NB4 (cell line): ENCODE data around the gene CABP1.

Experiments used
- DNase-seq: peaks from one replicate; pipeline ENCODE4 v3.0.0; 2010; ENCODE audit warnings: low read depth
- H3K4me3 ChIP-seq: one replicate; pipeline ENCODE4 v1.5.1; 2011; ENCODE audit warnings: mild to moderate bottlenecking, low read depth, low read length, moderate library complexity
- CTCF ChIP-seq: IDR thresholded peaks from one replicate; pipeline ENCODE4 v1.5.1; 2012; ENCODE audit warnings: low read depth, low read length
- MAX ChIP-seq: IDR thresholded peaks from 2 replicates; pipeline ENCODE4 v1.6.1; 2011; ENCODE audit warnings: low read depth, low read length
- MYC ChIP-seq: IDR thresholded peaks from 2 replicates; pipeline ENCODE4 v1.6.1; 2011; ENCODE audit warnings: low read depth, low read length
- POLR2A ChIP-seq: IDR thresholded peaks from 2 replicates; pipeline ENCODE4 v1.6.1; 2011; ENCODE audit warnings: mild to moderate bottlenecking; ENCODE audit not compliant: insufficient read length; ENCODE audit errors: extremely low read depth

CABP1 gene

GRCh38 chr12:120618954-120619615, 21.3 kb upstream of the CABP1 start:
- no peak overlapping the region for H3K4me3 ChIP-seq
- TF ChIP-seq MAX (no peak), MYC (no peak), POLR2A (no peak), CTCF (no peak)
- DNase-seq = no peak

GRCh38 chr12:120620624-120621023, 19.8 kb upstream of the CABP1 start:
- no peak overlapping the region for H3K4me3 ChIP-seq
- DNase-seq = no peak
- TF ChIP-seq CTCF (no peak), MYC (no peak), MAX (no peak), POLR2A (no peak)

- TF ChIP-seq MYC (no peak), CTCF (peak; percentile 65)
- DNase-seq = peak; percentile 52
- H3K4me3 ChIP-seq = no peak overlapping the region
These were observed 14.6 kb upstream of the CABP1 start for GRCh38 chr12:120625557-120626419.

GRCh38 chr12:120628919-120629318, 11.5 kb upstream of the CABP1 start:
- no peak for DNase-seq
- no peak for TF ChIP-seq MAX
- TF ChIP-seq MYC = no peak
- peak; percentile 2 for TF ChIP-seq CTCF
- TF ChIP-seq POLR2A = no peak
- H3K4me3 ChIP-seq = no peak overlapping the region

GRCh38 chr12:120630104-120630892, 10.1 kb upstream of the CABP1 start:
- H3K4me3 ChIP-seq = no peak overlapping the region
- no peak for DNase-seq
- no peak for TF ChIP-seq CTCF
- no peak for TF ChIP-seq POLR2A
- TF ChIP-seq MYC = no peak
- no peak for TF ChIP-seq MAX
